Measurements from ENCODE around the gene UQCC2. TPM values are rescaled to one million over a fixed set of nuclear protein-coding genes. Genes with fewer than 3 reads are reported as not detected.

Gene UQCC2
- total and polyA plus RNA-seq, 4 experiments from 2014 or later = 22.8 to 57.9 (median 34.6) TPM

DNA sequence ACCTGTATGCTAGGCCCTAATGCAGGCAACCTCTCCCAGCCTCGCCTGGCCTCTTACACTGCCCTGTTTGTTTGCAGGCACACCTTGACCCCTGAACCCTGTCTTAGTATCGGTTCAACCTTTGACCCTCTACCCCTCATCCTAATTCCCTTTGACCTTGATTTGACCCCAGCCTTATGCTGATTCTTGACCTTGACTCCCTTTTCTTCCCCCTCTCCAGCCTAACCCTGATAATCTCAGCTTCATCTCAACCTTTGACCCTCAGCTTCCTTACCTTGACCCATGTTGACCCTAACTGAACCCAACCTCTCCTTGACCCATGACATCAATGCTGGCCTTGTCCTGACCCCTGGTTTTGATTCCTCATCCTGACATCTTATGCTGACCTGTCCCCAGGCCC, 33.8 kb downstream of the UQCC2 start:
- peak overlapping the region in 5 of 7 donors; percentile 8 to 77 (median 64) for H3K27ac Mint-ChIP-seq

DNA sequence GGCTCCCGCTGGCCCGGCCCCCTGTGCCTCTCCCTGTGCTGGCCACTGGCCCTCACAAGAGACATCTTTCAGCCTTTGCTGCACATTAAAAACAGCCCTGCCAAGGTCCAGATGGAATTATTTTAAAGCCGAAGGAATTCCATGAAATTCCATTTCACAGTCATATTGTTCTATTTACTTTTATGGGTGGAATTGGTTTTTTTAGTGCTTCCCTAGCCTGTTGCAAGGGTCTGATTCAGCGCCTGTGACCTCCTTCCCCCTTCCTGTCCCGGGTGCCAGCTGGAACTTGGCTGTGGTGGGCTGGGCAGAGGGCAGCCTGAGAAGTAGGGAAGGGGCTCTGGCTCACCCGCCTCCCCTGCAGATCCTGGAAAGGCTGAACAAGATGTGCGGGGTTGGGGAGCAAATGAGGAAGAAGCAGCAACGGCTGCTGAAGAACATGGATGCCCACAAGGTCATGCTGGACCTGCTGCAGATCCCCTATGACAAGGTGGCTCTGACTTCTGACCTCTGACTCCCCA, 34.3 kb downstream of the UQCC2 start:
- Histone ChIP-seq H3K36me3 (ENCODE audit: insufficient read depth, low read length) (peaks cover 76% of the 10 kb centered on the region), H3K9me3 (ENCODE audit: control insufficient read depth in 1 of 2, low read length in 2 of 2) (no peaks in the 10 kb centered on the region), H3K27me3 (ENCODE audit: insufficient read depth, low read length) (no peaks in the 10 kb centered on the region), H3K27ac (ENCODE audit: low read depth, low read length) (no peak overlapping the region), H3K4me3 (ENCODE audit: low read length in 2 of 2) (no peak overlapping the region), H3K4me1 (ENCODE audit: insufficient read depth, low read length) (no peaks in the 10 kb centered on the region)
- Mint-ChIP-seq H3K27ac (no peak overlapping the region), H3K27me3 (no peaks in the 10 kb centered on the region), H3K9me3 (no peaks in the 10 kb centered on the region), H3K4me1 (peaks cover 0 to 4% (median under 1%) of the 10 kb centered on the region in 4 donors), H3K36me3 (peaks cover 41 to 69% of the 10 kb centered on the region in 2 donors), H3K4me3 (no peak overlapping the region)
- no peak for DNase-seq
- POLR2A ChIA-PET (ENCODE audit: partially characterized antibody) = no interaction called here
- intact Hi-C loops (cut with micrococcal nuclease) = no loop called here
- CTCF ChIA-PET (ENCODE audit: partially characterized antibody) = interaction anchor here (1.4 kb wide), 1 partner anchor 92 kb away, joined by 3 read pairs; no protein-coding TSS in a partner anchor

More for the DNA sequence above, 33.8 kb downstream of the UQCC2 start:
- ChIA-PET CTCF (ENCODE audit: partially characterized antibody) (interaction anchor here (1.4 kb wide), 1 partner anchor 92 kb away, joined by 3 read pairs; no protein-coding TSS in a partner anchor), POLR2A (ENCODE audit: partially characterized antibody) (no interaction called here)
- Histone ChIP-seq H3K4me3 (ENCODE audit: low read length in 2 of 2) (no peak overlapping the region), H3K9me3 (ENCODE audit: control insufficient read depth in 1 of 2, low read length in 2 of 2) (no peaks in the 10 kb centered on the region), H3K4me1 (ENCODE audit: insufficient read depth, low read length) (peaks cover 3% of the 10 kb centered on the region), H3K27ac (ENCODE audit: low read depth, low read length) (no peak overlapping the region), H3K36me3 (ENCODE audit: insufficient read depth, low read length) (peaks cover 78% of the 10 kb centered on the region), H3K27me3 (ENCODE audit: insufficient read depth, low read length) (no peaks in the 10 kb centered on the region)
- Mint-ChIP-seq H3K4me1 (peaks cover 3 to 9% (median 4%) of the 10 kb centered on the region in 4 donors), H3K9me3 (no peaks in the 10 kb centered on the region), H3K4me3 (no peak overlapping the region), H3K36me3 (peaks cover 45 to 71% of the 10 kb centered on the region in 2 donors), H3K27me3 (no peaks in the 10 kb centered on the region)
- DNase-seq = no peak
- intact Hi-C loops (cut with micrococcal nuclease) = no loop called here

DNA sequence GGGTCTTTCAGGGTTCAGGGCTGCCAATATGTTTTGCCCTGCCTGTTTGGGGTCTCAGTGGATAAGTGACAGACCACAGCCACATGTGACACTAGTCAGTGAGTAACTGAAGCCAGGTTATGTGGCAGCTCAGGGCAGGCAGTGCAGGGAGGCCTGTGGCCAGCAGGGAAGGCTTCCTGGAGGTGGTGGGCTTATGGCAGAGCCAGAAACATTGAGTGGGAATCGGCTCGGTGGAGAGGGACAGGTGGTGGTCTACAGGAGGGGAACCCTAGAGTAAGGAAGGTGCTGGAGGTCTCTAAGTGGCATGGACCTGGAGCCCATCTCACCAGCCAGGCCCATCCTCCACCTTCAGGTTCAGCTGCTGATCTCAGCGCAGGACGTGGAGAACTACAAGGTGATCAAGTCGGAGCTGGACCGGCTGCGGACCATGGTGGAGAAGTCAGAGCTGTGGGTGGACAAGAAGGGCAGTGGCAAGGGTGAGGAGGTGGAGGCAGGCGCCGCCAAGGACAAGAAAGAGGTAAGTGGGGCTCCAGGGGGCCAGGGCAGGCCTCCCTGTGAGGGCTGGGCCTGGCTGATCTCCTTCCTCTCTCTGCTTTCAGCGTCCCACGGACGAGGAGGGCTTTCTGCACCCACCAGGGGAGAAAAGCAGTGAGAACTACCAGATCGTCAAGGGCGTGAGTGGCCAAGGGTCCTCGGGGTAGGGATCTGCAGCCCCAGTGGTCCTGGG, 34.9 kb downstream of the UQCC2 start:
- Mint-ChIP-seq H3K4me1 (peaks cover 0 to 4% (median under 1%) of the 10 kb centered on the region in 4 donors), H3K9me3 (no peaks in the 10 kb centered on the region), H3K27ac (peak overlapping the region in 2 of 7 donors; percentile 72 to 82), H3K4me3 (no peak overlapping the region), H3K27me3 (no peaks in the 10 kb centered on the region), H3K36me3 (peaks cover 44 to 72% of the 10 kb centered on the region in 2 donors)
- Histone ChIP-seq H3K36me3 (ENCODE audit: insufficient read depth, low read length) (peaks cover 78% of the 10 kb centered on the region), H3K4me3 (ENCODE audit: low read length in 2 of 2) (no peak overlapping the region), H3K27ac (ENCODE audit: low read depth, low read length) (no peak overlapping the region), H3K27me3 (ENCODE audit: insufficient read depth, low read length) (no peaks in the 10 kb centered on the region), H3K9me3 (ENCODE audit: control insufficient read depth in 1 of 2, low read length in 2 of 2) (no peaks in the 10 kb centered on the region), H3K4me1 (ENCODE audit: insufficient read depth, low read length) (no peaks in the 10 kb centered on the region)
- POLR2A ChIA-PET (ENCODE audit: partially characterized antibody) = no interaction called here
- no peak for DNase-seq
- CTCF ChIA-PET (ENCODE audit: partially characterized antibody) = interaction anchor here (0.8 kb wide), 1 partner anchor 34 kb away, joined by 4 read pairs; no protein-coding TSS in a partner anchor
- intact Hi-C loops (cut with micrococcal nuclease) = no loop called here

DNA sequence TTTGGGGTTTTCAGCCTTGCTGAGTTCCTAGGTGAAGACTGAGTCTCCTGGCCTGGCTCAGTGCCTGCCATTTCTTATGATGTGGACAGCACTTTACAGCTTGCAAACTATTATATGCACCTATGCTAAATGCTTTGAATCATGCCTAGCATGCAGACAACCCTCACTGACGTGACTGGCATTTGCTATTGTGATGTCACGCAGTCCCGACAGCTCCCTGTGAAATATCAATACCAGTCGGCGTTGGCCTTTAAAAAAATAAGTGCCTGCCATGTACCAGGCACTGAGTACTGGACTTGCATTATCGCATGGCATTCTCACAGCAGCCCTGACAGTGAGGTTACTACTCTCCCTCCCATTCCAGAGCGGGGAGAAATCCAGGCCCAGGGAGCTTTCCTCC, 35.5 kb downstream of the UQCC2 start:
- Histone ChIP-seq H3K9me3 (ENCODE audit: control insufficient read depth in 1 of 2, low read length in 2 of 2) (no peaks in the 10 kb centered on the region), H3K27ac (ENCODE audit: low read depth, low read length) (no peak overlapping the region), H3K4me3 (ENCODE audit: low read length in 2 of 2) (no peak overlapping the region), H3K4me1 (ENCODE audit: insufficient read depth, low read length) (no peaks in the 10 kb centered on the region), H3K36me3 (ENCODE audit: insufficient read depth, low read length) (peaks cover 77% of the 10 kb centered on the region), H3K27me3 (ENCODE audit: insufficient read depth, low read length) (no peaks in the 10 kb centered on the region)
- H3K9me3 Mint-ChIP-seq = no peaks in the 10 kb centered on the region
- no peak for DNase-seq
- no peak overlapping the region for H3K27ac Mint-ChIP-seq
- POLR2A ChIA-PET (ENCODE audit: partially characterized antibody) = no interaction called here
- peaks cover 0 to under 1% (median 0%) of the 10 kb centered on the region in 4 donors for H3K4me1 Mint-ChIP-seq
- intact Hi-C loops (cut with micrococcal nuclease) = no loop called here
- H3K27me3 Mint-ChIP-seq = no peaks in the 10 kb centered on the region
- no peak overlapping the region for H3K4me3 Mint-ChIP-seq
- H3K36me3 Mint-ChIP-seq = peaks cover 39 to 68% of the 10 kb centered on the region in 2 donors
- CTCF ChIA-PET (ENCODE audit: partially characterized antibody) = interaction anchor here (0.8 kb wide), 1 partner anchor 34 kb away, joined by 4 read pairs; no protein-coding TSS in a partner anchor

DNA sequence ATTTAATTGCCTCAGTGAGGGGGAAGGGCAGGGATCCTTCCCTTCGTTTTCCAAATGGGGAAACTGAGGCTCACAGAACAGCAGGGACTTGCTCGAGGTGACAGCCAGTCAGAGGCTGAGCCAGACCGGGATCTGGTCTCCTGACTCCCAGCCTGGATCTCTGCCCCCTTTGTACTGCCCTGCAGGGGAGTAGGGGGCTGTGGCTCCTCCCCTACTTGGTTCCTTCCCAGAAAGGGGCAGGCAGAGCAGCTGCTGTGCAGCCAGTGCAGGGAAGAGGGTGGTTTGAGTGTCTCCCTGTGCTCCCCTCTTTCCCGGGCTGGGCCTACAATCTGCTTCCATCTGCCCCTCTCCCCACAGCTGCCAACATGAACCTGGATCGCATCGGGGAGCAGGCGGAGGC, 37.6 kb downstream of the UQCC2 start:
- Mint-ChIP-seq H3K9me3 (no peaks in the 10 kb centered on the region), H3K4me1 (peaks cover 7 to 9% (median 8%) of the 10 kb centered on the region in 4 donors), H3K27ac (no peak overlapping the region), H3K36me3 (peaks cover 33 to 64% of the 10 kb centered on the region in 2 donors), H3K4me3 (no peak overlapping the region), H3K27me3 (no peaks in the 10 kb centered on the region)
- no peaks in the 10 kb centered on the region for H3K9me3 ChIP-seq (ENCODE audit: control insufficient read depth in 1 of 2, low read length in 2 of 2)
- no peaks in the 10 kb centered on the region for H3K27me3 ChIP-seq (ENCODE audit: insufficient read depth, low read length)
- H3K36me3 ChIP-seq (ENCODE audit: insufficient read depth, low read length) = peaks cover 68% of the 10 kb centered on the region
- intact Hi-C loops (cut with micrococcal nuclease) = no loop called here
- H3K4me1 ChIP-seq (ENCODE audit: insufficient read depth, low read length) = peaks cover 7% of the 10 kb centered on the region
- no peak overlapping the region for H3K4me3 ChIP-seq (ENCODE audit: low read length in 2 of 2)
- ChIA-PET CTCF (ENCODE audit: partially characterized antibody) (no interaction called here), POLR2A (ENCODE audit: partially characterized antibody) (no interaction called here)
- H3K27ac ChIP-seq (ENCODE audit: low read depth, low read length) = no peak overlapping the region
- peak in 1 of 5 donors; percentile 27 for DNase-seq

DNA sequence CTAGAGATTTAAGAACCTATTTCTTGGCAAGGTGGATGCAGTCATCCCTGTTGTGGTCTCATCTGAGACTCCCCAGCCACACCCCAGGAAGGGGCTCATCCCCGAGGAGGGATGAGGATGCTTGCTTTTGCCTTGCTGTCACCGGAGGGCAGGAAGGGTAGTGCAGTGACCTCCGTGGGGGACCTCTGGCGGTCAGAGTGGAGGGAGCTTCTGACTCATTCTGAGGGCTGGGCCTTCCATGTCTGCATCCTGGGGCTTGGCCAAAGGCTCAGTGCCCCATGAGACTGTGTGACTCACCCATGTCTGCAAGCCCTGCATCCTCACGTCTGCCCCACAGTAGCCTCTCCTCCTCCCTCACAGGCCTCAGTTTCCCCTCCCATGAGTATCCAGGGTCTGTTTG, 38.7 kb downstream of the UQCC2 start:
- ChIA-PET CTCF (ENCODE audit: partially characterized antibody) (no interaction called here), POLR2A (ENCODE audit: partially characterized antibody) (no interaction called here)
- peaks cover 14 to 19% (median 17%) of the 10 kb centered on the region in 4 donors for H3K4me1 Mint-ChIP-seq
- Histone ChIP-seq H3K27me3 (ENCODE audit: insufficient read depth, low read length) (no peaks in the 10 kb centered on the region), H3K9me3 (ENCODE audit: control insufficient read depth in 1 of 2, low read length in 2 of 2) (no peaks in the 10 kb centered on the region), H3K27ac (ENCODE audit: low read depth, low read length) (no peak overlapping the region), H3K36me3 (ENCODE audit: insufficient read depth, low read length) (peaks cover 66% of the 10 kb centered on the region), H3K4me3 (ENCODE audit: low read length in 2 of 2) (no peak overlapping the region), H3K4me1 (ENCODE audit: insufficient read depth, low read length) (peaks cover 14% of the 10 kb centered on the region)
- no peak overlapping the region for H3K4me3 Mint-ChIP-seq
- no peak for DNase-seq
- intact Hi-C loops (cut with micrococcal nuclease) = no loop called here
- H3K27ac Mint-ChIP-seq = no peak overlapping the region
- H3K27me3 Mint-ChIP-seq = no peaks in the 10 kb centered on the region
- H3K9me3 Mint-ChIP-seq = no peaks in the 10 kb centered on the region
- H3K36me3 Mint-ChIP-seq = peaks cover 37 to 65% of the 10 kb centered on the region in 2 donors

DNA sequence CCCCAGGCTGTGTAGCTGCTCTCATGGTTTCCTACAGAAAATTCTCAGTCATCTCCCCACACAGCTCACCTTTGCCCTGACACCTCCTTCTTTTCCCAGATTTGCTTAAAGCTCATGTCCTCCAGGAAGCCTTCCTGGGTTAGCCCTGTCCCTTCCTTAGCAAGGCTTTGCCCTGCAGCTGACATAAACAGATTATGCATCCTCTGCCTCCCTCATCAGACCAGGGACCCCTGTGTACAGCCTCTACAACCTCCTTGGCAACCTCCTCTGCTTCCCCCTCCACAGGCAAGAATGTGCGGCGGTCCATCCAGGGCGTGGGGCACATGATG, 39.8 kb downstream of the UQCC2 start:
- Mint-ChIP-seq H3K27ac (peak overlapping the region in 3 of 7 donors; percentile 13 to 70 (median 52)), H3K4me1 (peaks cover 14 to 19% (median 17%) of the 10 kb centered on the region in 4 donors), H3K9me3 (no peaks in the 10 kb centered on the region), H3K36me3 (peaks cover 36 to 61% of the 10 kb centered on the region in 2 donors), H3K27me3 (no peaks in the 10 kb centered on the region), H3K4me3 (no peak overlapping the region)
- no peak for DNase-seq
- POLR2A ChIA-PET (ENCODE audit: partially characterized antibody) = no interaction called here
- intact Hi-C loops (cut with micrococcal nuclease) = no loop called here
- no peaks in the 10 kb centered on the region for H3K9me3 ChIP-seq (ENCODE audit: control insufficient read depth in 1 of 2, low read length in 2 of 2)
- CTCF ChIA-PET (ENCODE audit: partially characterized antibody) = no interaction called here
- peaks cover 14% of the 10 kb centered on the region for H3K4me1 ChIP-seq (ENCODE audit: insufficient read depth, low read length)
- no peak overlapping the region for H3K27ac ChIP-seq (ENCODE audit: low read depth, low read length)
- peaks cover 72% of the 10 kb centered on the region for H3K36me3 ChIP-seq (ENCODE audit: insufficient read depth, low read length)
- H3K4me3 ChIP-seq (ENCODE audit: low read length in 2 of 2) = no peak overlapping the region
- no peaks in the 10 kb centered on the region for H3K27me3 ChIP-seq (ENCODE audit: insufficient read depth, low read length)

Data from CD4-positive, alpha-beta memory T cell (primary cell).